Daoy (cell line): ENCODE data around the gene EFNB3. TPM values are rescaled to one million over a fixed set of nuclear protein-coding genes. Genes with fewer than 3 reads are reported as not detected.
A peak's percentile ranks its signal among the peaks of the same experiment; 100 is the strongest.

Source experiments
- DNase-seq: peaks from one replicate; pipeline ENCODE4 v3.0.0-alpha.2; 2015; ENCODE audit warnings: low read depth
- total RNA-seq: library from RNA; depleted of rRNA; stranded (reverse); fragments of >200 nt; shearing (Covaris generic); gene quantifications from 2 replicates; pipeline ENCODE4 v1.2.3, GENCODE V29; 2014

Gene EFNB3
- total RNA-seq, 1 experiment from 2014 or later: 1.0 TPM

DNA sequence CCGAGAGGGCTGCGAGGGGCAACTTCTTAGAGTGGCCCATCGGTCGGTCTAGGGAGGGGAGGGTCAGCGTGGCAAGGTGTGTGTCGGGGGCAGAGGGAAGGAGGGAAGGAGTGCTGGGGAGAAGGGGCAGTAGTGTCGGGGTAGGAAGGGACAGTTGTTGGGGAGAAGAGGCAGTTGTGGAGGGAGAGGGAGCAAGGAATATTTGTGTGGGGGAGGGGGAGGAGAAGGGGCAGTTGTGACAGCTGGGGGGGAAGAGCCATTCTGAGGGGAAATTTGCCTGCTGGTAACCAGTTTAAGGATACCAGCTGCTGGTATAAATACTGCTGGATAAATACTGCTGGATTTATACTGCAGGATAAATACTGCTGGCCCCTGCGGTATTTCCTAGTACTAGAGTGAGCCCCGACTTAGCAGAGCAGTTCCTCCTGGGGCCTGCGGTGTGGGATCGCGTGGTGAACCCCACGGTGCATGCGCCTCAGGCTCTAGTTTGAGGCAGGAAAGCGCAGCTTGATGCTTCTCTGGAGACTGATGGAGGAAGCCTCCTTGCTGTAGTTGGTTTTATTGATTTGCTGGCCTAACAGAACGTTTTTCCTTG is 12.9 kb downstream of the EFNB3 start:
- no peak for DNase-seq

DNA sequence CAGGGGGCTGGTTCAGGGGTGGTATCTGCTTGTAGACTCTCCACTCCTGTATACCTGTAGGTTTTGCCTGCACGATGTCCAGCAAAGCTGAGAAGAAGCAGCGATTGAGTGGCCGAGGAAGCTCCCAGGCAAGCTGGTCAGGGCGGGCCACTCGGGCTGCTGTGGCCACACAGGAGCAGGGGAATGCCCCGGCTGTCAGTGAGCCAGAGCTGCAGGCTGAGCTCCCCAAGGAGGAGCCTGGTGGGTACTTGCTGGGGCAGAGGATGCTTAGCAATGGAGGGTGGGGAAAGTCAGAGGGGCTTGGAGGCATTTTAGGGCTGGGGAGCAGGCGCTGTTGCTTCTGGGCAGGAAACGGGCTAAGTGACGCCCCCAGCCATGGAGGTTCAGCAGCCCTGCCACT is 14.7 kb downstream of the EFNB3 start:
- no peak for DNase-seq

DNA sequence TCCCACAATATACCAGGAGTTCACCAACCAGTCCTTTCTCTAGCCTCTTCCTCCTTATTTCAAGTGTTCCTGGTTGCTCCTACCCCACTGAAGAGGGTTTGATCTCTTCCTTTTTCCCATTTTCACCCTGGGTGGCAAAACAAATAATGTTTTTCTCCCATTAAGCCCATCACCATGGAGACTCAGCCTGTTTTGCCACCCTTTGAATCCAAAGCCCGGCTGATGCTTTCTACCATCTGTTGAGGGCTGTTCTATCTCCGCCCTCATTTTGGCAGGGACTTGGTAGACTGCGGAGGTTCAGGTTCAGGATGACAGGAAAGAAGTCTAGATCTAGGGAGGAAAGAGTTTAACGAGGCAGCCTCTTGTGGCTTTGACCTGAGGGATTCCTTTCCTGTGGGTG is 15.1 kb downstream of the EFNB3 start:
- DNase-seq: peak; percentile 28

DNA sequence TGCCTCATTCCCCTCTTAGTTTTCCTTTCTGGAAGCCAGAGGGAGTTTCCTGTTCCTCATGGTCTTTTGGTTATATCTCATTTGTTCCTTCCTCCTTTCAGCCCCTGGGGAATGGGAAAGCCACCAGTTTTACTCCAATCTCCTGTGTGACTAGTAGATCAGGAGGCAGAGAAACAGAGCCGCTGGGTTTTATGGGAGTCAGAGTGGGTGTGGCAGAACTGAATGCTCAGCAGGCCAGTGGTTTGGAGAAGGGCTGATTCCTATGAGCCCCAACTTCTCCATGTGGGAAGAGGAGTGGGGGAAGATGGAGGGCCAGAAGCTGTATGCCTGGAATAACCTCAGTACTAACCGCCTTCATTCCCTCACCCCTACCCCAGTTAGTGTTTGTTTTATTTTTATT is 16.6 kb downstream of the EFNB3 start:
- no peak for DNase-seq

DNA sequence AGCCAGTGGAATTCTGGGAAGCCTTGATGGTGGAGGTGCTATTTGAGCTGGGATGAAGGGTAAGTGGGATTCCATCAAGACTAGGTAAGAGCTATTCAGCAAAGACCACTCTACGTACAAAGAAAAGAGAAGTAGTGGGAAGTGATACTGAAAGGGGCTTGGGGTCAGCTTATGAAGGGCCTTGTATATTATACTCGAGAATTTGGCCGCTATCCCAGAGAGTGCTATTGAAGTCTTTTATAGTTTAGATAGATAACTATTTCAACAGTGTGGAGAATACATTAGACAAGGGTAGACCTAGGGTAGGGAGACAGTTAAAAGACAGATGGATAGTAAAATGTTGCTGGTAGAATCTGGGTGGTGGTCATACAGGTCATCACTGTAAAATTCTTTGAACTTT is 22.9 kb downstream of the EFNB3 start:
- DNase-seq: no peak

DNA sequence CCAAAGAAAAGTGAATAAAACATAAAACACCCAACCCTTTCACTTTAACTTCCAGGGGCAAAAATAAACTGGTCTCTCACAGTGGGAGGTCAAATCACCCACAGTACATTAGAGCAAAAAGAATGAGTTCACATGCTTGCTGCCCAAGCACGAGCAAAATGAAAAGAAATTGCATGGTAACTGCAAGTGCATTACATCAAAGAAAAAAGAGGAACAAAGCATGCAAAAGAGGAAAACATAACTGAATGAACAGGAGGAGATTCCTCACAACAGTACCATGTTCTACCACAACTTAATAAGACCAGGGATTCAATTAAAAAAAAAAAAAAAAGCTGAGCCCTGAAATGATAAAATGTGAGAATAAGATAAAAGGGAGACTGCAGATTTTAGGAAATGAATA is 24.8 kb downstream of the EFNB3 start:
- DNase-seq: no peak

DNA sequence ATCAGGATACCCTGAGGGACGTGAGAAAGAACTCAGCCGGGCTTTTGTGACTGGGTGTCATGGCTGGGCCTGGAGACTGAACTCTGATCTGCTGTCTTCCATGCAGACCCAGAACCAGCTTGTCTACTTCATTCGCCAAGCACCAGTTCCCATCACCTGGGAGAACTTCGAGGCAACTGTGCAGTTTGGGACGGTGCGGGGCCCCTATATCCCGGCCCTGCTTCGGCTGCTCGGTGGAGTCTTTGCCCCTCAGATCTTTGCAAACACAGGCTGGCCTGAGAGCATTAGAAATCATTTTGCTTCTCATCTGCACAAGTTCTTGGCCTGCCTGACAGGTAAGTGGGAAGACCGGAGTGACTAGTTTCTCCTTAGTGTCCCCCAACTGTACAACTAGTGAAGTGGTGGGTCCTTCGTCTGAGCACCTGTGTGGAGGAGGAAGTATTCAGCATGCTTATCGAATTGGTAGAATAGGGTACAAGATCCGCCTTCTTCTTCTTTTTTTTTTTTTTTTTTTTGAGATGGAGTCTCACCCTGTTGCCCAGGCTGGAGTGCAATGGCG is 28.1 kb downstream of the EFNB3 start:
- no peak for DNase-seq

DNA sequence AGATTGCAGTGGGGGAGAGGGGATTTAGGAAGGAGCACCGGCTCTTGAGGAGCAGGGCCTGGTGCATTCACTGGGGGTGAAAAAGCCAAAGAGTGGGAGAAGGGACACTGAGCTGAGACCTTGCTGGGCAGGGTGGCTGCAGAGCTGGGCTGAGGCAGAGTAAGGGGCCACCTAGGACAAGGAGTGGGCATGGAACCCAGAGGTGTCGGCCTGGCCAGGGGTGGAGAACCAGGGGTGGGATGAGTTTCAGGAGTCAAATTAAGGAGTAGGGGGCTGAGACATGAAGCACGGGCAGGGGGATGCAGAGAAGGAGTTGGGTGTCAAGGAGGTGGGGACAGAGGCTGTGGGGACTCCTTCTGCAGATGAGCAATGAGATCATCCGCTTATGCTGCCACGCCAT is 32.6 kb downstream of the EFNB3 start:
- no peak for DNase-seq

DNA sequence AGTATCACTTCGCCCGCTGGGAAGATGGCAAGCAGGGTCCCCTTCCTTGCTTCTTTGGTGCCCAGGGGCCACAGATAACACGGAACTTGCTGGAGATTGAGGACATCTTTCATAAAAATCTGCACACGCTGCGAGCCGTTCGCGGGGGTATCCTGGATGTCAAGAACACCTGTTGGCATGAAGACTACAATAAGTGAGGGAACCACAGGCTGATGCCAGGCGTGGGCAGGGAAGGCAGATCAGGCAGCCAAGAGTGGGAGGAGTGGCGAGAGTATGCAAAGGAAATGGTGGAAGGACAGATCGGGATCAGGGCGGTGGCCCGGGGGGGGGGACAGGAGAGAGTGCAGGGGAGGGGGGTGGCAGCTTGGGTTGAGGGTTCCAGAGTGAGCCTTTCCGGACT is 34.7 kb downstream of the EFNB3 start:
- no peak for DNase-seq

DNA sequence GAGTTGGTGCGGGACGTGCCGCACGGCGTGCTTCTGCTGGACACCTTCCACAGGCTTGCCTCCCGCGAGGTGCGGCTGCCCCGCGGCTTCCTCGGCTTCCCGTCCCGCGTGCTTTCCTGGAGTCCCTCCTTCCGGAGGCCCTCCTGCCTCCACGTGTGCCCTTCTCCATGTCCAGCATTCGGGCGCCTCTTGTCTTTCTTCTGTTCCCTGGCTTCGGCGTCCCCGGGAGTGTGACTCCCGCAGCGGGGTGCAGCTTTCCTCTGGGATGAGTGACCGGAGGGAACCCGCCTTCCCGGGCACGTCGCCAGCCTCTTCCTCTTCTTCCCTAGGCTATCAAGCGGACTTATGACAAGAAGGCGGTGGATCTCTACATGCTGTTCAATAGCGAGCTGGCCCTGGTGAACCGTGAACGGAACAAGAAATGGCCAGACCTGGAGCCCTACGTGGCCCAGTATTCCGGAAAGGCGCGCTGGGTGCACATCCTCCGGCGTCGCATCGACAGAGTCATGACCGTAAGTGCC is 35.5 kb downstream of the EFNB3 start:
- no peak for DNase-seq

DNA sequence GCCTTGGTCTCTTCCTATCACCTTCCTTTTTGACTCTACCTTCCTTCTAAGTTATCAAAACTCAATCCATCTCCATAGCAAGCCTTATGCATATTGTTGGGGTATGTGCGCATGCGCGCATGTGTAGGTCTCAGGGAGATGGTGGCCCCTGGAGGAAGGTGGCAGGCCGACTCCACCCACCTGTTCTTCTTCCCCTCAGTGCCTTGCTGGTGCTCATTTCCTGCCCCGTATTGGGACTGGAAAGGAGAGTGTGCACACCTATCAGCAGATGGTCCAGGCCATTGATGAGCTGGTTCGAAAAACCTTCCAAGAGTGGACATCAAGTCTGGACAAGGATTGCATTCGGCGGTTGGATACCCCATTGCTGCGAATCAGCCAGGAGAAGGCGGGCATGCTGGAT is 37.7 kb downstream of the EFNB3 start:
- peak; percentile 14 for DNase-seq

DNA sequence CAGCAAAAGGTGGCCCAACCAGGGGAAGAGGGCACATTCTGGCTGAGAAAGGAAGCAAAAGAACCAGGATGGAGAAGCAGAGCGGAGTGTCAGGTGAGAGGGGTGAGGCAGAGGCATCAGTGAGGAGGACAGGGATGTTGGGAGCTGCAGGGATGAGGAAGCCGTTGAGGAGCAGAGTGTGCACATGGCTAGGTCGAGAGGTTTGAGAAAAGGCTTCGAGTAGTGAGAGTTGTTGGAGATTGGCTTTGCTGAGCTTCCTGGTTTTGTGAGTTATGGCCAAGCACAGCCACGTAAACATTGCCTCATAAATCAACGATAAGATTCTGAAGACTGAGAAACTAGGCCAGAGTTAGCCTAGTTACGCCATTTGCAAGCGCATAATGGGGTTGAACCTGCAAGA is 39.4 kb downstream of the EFNB3 start:
- no peak for DNase-seq

DNA sequence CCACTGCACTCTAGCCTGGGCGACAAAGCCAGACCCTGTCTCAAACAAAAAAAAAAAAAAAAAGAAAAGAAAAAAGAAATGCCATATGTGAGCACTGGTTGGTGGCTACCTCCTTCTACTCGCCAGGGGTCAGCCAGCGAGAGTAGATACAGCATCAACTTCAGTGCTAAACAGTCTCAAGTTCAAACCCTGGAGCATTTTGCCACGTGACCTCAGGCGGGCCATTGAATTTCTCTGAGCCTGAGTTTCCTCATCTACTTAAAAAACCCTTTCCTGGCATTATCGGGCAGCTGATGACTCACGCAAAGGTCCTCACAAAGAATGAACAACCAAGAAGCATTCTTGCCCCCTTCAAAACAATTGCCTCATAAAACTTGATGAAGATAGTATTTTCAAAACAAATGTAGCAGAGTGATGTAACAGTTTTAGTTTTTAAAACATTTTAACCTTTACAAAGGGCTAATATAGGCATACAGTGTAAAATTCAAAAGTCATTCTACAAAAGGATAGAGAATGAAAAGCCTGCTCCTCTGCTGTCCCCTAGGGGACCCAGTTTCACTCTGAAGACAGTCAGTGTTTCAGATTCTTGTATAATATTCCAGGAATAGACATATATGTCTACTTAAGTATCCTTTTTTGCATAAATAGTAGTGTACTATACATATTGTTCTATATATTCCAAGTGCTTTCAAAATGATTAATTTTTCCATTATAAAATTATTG is 40.9 kb downstream of the EFNB3 start:
- DNase-seq: peak; percentile 79

DNA sequence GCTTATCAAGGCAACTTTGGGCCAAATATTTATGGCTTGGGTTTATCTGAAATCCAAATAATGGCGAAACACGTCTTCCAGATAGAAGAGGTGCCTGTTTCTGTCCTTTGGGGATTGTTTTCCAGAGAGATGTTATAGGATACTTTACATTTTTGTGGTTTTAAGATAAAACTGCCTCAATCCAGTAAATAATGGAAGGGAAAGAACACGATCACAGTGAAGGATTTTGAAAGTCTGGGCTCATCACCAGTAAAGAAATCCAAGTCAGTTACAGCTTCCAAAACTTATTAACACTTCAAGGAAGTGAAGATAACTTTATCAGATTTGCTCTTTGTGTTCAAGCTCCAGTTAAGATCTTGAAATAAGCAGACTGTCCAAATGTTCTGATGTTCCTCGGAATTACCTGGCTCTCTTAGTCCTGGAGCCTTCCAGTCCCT is 42.7 kb downstream of the EFNB3 start:
- DNase-seq: peak; percentile 10

DNA sequence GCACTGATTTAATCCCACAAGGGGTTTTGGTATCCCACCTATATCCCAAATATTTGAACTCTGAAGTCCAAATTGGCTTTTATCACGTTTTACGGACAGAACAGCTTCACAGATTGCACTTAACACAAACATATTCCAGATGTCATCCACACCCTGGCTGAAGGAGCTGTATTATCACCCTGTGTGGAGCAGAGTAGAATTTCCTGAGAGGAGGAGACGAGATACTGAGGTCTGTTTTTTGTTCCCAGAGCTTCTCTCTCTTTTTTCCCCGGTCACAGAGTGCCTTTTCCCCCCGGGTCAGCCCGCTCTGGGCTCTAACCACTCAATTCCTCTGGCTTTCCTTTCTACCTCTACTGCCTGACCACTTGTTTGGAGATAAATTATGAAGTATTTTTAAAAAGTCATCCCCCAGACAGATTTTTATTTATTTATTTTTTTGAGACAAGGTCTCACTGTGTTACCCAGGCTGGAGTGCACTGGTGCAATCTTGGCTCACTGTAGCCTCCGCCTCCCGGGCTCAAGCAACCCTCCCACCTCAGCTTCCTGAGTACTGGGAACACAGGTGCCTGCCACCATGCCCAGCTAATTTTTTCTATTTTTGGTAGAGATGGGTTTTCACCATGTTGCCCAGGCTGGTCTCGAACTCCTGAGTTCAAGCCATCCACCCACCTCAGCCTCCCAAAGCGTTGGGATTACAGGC is 43.2 kb downstream of the EFNB3 start:
- DNase-seq: no peak

DNA sequence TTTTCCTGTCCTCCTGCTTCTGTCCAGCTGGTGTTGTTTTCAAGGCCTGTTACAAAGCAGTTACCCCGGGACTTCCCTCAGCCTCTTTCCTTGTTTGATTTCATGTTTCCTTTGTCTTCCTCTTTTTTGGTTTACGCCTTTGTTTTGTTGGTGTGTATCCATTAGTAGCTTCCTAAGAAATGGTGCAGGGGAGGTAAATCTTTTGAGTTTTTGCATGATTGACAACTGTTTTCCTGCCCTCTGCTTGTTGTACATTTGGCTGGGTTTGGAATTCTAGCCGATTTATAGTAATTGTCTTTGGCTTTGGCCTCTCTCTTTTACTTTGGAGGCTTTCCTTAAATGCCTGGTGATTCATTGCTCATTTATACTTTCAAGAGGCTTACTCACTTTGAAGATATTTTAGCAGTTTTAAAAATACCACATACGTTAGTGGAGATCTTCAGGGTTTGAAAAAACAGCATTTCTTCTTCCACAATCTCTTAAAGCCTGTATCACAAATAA is 45.4 kb downstream of the EFNB3 start:
- DNase-seq: peak; percentile 58

DNA sequence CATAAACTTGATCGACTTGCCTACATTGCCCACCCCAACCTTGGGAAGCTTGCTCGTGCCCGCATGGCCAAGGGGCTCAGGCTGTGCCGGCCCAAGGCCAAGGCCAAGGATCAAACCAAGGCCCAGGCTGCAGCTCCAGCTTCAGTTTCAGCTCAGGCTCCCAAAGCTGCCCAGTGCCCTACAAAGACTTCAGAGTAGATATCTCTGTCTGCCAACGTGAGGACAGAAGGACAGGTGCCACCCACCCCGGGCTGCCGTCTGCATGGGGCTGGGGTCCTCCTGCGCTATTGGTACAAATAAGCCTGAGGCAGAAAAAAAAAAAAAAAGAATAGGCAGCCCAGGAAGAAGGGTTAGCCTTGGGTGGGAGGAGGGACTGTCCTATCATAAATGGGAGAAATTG is 49.7 kb downstream of the EFNB3 start:
- no peak for DNase-seq

DNA sequence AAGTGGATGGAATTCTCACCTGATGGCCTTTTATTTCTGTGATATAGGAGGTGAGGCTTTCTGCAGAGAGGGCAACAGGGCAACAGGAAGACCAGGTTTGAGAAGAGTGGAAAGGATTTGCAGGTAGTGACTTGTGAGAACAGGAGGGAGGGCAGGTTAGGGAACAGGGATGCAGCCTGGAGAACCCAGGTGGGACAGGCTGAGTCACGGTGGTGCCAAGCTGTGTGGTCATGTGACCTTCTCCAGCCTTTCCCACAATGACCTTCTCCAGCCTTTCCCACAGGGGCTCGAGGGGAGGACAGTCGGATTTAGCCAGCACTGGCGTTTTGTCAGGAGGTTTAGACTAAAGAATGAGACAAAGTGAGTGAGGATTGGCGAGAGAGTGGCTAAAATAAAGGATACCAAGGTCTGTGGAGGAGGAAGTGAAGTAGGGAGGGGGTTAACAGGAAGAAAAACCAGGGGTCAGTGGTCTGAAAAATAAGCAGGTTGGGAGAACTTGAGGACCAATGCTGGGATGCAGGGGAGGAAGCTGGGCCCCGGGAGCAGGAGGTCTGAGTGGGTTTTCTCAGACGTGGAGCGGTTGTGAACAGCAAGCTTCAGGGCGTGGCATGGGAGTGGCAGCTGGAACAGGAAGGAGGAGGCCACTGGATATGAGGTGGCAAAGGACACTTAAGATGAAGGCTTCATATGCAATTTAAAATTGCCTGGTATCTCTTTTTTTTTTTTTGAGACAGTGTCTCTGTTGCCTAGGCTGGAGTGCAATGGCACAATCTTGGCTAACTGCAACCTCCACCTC is 50.3 kb downstream of the EFNB3 start:
- DNase-seq: no peak

DNA sequence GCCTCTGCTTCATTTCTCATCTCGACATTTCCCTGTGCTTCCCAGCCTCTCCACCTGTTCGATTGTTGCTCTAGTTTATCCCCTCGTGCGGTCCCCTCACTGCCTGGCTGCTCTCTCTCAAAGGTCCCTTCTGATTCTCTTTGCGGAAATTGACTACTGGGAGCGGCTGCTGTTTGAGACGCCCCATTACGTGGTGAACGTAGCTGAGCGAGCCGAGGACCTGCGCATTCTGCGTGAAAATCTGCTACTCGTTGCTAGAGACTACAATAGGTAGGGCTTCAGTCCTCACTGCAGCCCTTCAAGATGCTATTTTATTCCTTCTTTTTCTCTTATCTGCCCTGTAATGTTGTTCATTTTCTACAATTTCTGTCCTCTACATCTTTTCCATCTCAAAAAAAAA is 52.0 kb downstream of the EFNB3 start:
- DNase-seq: no peak
